ENCODE measurements around the gene DHRSX.
"Not testable (repeated sequence)": the region's sequence is repeated elsewhere in the genome, so short reads cannot be mapped to it uniquely, and the experiment has no call there.

- TF ChIP-seq POLR2A, EP300 (IDR thresholded peaks at IDR 0.05): not testable (repeated sequence)
- TF ChIP-seq, protein P1, sequence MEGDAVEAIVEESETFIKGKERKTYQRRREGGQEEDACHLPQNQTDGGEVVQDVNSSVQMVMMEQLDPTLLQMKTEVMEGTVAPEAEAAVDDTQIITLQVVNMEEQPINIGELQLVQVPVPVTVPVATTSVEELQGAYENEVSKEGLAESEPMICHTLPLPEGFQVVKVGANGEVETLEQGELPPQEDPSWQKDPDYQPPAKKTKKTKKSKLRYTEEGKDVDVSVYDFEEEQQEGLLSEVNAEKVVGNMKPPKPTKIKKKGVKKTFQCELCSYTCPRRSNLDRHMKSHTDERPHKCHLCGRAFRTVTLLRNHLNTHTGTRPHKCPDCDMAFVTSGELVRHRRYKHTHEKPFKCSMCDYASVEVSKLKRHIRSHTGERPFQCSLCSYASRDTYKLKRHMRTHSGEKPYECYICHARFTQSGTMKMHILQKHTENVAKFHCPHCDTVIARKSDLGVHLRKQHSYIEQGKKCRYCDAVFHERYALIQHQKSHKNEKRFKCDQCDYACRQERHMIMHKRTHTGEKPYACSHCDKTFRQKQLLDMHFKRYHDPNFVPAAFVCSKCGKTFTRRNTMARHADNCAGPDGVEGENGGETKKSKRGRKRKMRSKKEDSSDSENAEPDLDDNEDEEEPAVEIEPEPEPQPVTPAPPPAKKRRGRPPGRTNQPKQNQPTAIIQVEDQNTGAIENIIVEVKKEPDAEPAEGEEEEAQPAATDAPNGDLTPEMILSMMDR (IDR thresholded peaks at IDR 0.05), result not testable (repeated sequence)
Measured at GRCh38 chrX:2241496-2241895, 259.3 kb downstream of the DHRSX start.

Data from upper lobe of left lung (tissue), 4 donors.